GM18861 (cell line): ENCODE measurements around the gene MYOM1.
A peak's percentile ranks its signal among the peaks of the same experiment; 100 is the strongest.

Experiments
- ATAC-seq: cut with Tn5 transposase; IDR thresholded peaks from one replicate; pipeline ENCODE4 v1.9.1; 2021; ENCODE audit not compliant: unreplicated experiment

Gene MYOM1

GRCh38 chr18:3153107-3153704 is 66.6 kb downstream of the MYOM1 start:
- ATAC-seq: peak; percentile 88

- ATAC-seq: no peak
These were observed 67.5 kb downstream of the MYOM1 start for GRCh38 chr18:3152294-3152693.

- no peak for ATAC-seq
These were observed 68.1 kb downstream of the MYOM1 start for GRCh38 chr18:3151399-3152264.

- no peak for ATAC-seq
These were observed 69.1 kb downstream of the MYOM1 start for GRCh38 chr18:3150688-3151087.

GRCh38 chr18:3150274-3150673 is 69.5 kb downstream of the MYOM1 start:
- ATAC-seq: no peak

- no peak for ATAC-seq
These were observed 70.7 kb downstream of the MYOM1 start for GRCh38 chr18:3148930-3149535.

- no peak for ATAC-seq
These were observed 71.7 kb downstream of the MYOM1 start for GRCh38 chr18:3147935-3148554.

GRCh38 chr18:3140986-3141639 is 78.7 kb downstream of the MYOM1 start:
- ATAC-seq: no peak

GRCh38 chr18:3140342-3140741 is 79.4 kb downstream of the MYOM1 start:
- ATAC-seq: no peak

GRCh38 chr18:3139406-3139805 is 80.4 kb downstream of the MYOM1 start:
- no peak for ATAC-seq

- ATAC-seq: no peak
These were observed 81.3 kb downstream of the MYOM1 start for GRCh38 chr18:3138274-3138975.

GRCh38 chr18:3135536-3135935 is 84.2 kb downstream of the MYOM1 start:
- ATAC-seq: no peak

GRCh38 chr18:3132700-3133099 is 87.1 kb downstream of the MYOM1 start:
- ATAC-seq: no peak

- no peak for ATAC-seq
These were observed 89.4 kb downstream of the MYOM1 start for GRCh38 chr18:3130344-3130743.

- peak; percentile 91 for ATAC-seq
These were observed 90.5 kb downstream of the MYOM1 start for GRCh38 chr18:3129053-3129864.

- ATAC-seq: no peak
These were observed 93.2 kb downstream of the MYOM1 start for GRCh38 chr18:3126457-3127097.

GRCh38 chr18:3124822-3125221 is 94.9 kb downstream of the MYOM1 start:
- ATAC-seq: no peak

GRCh38 chr18:3122851-3123250 is 96.9 kb downstream of the MYOM1 start:
- no peak for ATAC-seq

GRCh38 chr18:3121259-3121658 is 98.5 kb downstream of the MYOM1 start:
- no peak for ATAC-seq
